ENCODE results near the gene SRP14.

The SRP14 gene

DNA sequence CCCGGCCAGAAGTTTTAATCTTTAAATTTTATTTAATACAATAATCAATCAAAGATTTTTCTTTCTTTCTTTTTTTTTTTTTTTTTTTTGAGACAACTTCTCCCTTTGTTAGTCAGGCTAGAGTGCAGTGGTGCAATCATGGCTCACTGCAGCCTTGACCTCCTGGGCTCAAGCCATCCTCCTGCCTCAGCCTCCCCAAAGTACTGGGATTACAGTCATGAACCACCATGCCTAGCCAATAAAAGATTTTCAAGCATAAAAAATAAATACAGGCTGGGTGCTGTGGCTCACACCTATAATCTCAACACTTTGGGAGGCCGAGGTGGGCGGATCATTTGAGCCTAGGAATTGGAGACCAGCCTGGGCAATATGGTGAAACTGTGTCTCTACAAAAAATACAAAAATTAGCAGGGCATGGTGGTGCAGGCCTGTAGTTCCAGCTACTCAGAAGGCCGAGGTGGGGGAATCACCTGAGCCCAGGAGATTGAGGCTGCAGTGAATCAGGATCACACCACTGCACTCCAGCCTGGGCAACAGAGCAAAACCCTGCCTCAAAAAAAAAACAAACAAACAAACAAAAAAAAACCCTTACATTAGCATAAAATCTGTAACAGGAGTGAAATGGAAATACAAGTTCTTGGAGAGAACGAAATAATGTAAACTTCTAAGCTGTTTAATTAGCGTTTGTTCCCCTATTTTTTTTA, 29.1 kb upstream of the SRP14 start:
- DNase-seq = no peak

DNA sequence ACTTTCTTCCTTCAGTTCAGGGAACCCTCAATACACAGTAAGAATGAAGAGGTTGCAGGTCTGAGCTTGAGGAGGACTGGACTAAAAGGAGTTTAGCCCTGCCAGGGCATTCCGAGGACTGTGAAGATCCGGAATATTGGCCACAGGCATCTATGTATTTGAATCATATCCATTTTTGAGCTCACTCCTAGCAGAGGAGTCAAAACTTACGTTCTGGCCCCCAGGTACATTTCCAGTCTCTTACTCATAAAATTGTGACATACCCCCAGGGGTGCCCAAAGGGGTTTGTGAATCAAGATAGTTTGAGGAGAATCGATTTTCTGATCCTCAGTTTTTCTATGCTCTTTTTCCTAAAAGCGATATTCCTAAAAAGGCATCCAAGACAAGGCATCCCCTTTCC, 27.6 kb upstream of the SRP14 start:
- no peak for DNase-seq

- no peak for DNase-seq
Measured at GRCh38 chr15:40065166-40065565, 26.2 kb upstream of the SRP14 start.

DNA sequence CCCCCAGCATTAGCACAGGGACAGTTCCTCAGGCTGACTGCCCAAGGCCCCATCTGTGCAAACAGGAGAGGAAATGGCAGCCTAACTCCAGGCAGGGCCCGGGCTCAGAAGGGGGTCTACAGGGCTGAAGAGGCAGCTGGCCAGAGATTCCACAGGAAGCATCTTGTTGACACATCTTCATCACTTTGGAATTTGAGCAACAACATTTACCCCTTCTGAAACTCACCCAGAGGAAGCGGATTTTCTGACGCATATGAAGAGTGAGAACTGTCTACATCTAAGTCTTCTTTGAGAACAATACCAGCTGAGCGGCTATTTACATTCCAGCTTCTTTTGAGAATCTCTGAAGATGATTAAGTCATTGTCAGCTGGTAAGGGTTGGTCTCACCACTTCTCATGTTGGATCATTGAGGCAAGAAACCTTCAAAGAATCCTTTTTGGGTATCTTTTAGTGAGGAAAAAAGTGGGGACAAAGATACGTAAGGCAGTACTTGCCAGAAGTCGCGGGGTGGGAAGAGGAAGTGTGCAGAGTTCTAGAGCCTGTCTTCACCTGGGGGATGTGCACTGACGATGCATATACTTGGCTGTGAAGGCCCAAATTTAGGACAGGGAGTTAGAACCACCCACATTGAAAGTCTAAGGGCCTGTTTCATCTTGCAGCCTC, 25.4 kb upstream of the SRP14 start:
- peak in 1 of 5 donors; percentile 54 for DNase-seq

- no peak for DNase-seq
Measured at GRCh38 chr15:40063563-40064011, 24.6 kb upstream of the SRP14 start.

DNA sequence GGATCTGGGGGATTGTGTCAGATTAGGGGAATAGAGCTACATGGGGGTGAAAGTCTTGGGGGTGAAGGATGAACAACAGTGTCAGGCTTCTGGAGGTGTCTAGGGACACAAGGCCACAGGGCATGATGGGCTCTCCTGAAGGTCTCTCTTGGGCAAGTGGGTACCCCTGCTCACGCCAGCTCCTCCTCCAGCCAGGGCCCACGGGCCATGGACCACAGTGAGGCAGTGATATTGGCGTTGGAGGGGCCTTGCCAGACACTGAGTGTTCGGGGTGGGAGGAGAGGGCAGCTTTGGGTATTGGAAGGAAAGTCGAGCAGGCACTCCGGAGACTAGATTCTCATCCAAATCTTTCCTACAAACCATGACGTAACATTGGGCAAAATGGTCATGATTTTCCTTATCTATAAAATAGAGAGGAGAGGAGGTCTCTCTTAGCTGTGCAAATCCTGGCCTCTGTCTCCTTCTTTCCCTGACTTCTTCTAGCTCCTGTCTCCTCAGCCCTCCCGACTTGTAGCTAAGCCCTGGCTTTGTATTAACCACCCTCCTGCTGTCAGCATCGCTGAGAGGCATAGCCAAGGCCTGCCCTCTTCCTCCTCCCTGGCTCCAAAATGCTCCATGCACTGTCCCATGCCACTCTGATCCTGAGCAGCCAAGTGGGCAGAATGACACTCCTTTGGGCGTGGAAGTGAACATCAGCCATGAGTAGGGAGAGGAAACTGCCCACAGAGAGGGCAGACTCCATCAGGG, 24.0 kb upstream of the SRP14 start:
- no peak for DNase-seq

GRCh38 chr15:40061212-40061901, 22.4 kb upstream of the SRP14 start:
- peak in 1 of 5 donors; percentile 72 for DNase-seq

GRCh38 chr15:40060236-40060961, 21.4 kb upstream of the SRP14 start:
- DNase-seq = no peak

- no peak for DNase-seq
Measured at GRCh38 chr15:40059821-40060220, 20.8 kb upstream of the SRP14 start.

DNA sequence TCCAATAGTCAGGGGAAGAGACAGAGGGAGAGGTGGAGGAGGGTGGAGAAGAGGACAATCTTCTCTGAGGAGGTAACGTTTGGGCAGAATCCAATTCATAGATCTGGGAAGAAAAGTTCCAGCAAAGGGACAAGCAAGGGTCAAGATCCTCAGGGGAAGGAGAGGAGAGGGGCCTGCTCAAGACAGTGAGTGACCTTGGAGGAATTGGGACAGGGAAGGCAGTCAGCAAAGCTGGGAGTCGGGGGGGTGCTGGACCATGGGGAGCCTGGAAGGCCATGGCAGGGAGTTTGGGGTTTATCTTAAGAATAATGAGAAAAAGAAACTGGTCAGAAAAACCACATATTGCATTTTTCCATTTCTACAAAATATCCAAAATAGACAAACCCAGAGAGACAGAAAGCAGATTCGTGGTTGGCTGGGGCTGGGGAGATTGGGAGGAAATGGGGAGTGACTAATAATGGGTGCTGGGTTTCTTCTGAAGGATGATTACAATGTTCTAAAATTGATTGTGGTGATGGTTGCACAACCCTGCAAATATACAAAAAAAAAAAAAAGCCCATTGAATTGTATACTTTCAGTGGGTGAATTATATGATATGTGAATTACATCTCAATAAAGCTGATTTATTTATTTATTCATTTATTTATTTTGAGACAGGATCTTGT, 19.6 kb upstream of the SRP14 start:
- DNase-seq = no peak

DNA sequence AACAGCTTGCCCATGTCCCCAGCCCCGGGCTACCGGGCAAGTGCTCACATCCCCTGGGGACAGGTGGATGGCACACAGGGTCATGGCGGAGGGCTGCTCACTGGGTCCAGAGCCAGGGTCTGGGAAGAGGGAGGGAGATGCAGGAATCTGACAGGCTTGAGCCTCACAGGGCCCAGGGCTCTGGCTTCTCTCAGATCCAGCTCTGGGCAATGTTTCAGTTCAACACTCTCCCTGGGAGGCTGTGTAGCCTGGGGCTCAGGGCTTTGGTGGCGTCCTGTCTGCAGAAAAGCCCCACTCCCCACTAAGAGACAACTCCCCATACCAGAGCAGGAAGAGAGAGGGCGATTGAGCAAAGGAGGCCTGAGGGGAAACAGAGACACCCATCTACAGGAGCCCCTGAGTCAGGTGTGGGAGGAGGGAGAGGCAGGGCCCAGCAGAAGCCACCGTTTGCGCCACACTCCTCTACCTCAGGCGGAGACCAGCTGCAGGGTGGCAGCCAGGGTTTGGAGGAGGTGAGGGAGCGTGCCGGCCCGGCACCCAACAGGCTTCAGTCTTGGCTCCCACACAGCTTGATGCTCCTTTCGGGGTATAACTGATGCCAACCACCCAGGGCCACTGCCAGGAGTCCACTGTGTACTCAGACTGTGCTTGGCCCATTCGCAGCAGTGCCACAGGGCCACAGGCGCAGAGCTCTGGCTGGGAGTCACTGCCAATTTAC, 16.8 kb upstream of the SRP14 start:
- no peak for DNase-seq

DNA sequence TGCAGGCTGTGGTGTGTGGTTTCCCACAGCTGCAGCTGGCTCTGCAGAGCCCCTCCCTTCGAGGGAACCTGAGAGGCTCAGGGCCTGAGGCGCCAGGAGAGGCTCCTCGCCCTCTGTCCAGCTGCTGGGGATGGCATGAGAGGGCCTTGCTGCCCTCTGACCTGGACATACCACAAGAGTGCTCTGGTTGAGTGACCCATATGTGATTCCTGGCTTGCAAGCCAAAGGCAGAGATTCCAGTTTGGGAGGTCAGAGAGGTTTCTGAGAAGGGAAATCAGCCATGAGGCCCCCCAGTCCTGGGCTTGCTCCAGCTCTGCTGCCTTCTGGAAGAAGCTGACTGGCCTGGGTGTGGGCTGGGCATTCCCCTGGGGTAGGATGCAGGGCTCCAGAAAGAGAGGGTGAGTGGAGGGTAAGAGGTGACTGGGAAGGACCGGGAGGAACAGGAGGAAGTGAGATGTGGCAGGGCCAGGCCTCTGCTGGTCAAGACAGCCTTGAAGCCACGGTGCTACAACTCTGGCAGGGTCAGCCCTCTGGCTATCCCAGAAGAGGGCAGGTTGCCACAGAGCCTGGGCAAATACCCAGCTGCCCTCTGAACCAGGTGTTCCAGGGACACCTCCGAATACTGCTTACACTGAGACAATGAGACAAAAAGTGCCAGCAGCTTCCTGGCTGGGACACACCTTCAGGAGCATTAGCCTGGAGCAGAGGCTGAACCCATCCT, 16.0 kb upstream of the SRP14 start:
- DNase-seq = peak in 1 of 5 donors; percentile 46

GRCh38 chr15:40054605-40054854, 15.5 kb upstream of the SRP14 start:
- DNase-seq = no peak

DNA sequence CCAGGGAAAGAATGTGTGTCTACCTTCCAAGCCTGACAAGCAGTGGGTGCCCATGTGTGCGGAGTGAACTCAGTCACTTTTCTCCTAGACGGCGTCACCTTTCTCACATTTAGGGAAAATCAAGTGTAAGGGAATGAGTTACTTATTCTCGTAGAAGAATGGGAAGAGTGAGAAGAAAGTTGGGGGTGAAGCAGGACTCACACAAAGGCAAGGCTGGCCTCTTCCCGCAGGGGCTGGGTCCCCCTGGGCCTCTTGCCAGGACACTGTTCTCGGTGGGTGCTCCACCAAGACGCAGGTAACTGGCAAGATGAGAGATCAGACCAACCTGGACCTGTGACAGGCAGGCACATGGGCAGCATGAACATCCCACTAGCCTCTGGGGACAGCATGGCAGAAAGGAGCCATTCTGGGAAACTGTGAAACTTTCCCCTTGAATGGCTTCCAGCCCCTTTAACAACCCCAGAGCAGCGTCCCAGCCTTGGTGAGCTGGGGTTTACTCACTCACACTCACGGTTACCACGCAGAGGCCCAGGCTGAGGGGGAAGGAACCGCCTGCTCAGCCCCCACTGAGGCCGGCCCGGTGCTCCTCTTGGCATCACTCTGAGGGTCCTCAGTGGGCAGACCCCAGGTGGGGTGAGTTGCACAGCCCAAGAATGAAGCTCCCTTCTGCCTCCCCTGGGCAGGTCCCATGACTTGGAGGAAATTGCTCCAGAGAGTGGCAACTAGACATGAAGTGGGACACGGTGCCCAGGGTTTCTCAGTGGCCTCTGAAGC, 15.0 kb upstream of the SRP14 start:
- no peak for DNase-seq

DNA sequence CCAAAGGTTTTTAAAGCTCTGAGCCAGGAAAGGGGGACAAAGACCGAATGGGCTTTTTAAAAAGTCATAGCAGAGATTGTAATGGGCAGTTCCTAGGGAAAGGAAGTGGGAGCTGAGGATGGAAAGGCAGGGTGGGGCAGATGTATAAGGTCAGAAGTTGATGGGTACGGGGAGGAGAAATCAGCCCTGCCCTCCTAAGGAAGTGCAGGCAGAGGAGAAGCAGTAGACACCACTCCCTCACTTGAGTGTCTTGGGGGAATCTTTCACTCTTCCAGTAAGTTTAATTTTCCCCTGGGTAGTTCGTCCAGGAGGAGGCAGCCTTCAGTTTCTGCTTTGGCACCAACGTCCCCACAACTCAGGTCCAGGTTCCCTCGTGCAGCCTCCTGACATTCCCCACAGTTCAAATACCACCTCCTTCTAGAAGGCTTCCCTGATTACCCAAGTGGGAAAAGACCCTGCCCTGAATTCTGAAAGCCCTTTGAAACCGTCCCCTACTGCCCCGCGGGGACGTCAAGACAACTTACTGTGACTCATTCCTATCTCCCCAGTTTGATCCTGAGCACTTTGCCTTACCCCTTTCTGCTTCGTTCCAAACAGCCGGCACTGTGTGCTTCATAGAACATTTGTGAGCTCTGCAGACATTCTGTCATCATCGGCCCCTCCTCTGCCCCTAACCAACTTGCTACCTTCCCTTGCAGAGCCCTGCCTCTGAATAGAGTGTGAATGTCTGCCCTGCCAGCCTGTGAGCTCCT, 14.3 kb upstream of the SRP14 start:
- no peak for DNase-seq

- DNase-seq = no peak
Measured at GRCh38 chr15:40052604-40053003, 13.6 kb upstream of the SRP14 start.

DNA sequence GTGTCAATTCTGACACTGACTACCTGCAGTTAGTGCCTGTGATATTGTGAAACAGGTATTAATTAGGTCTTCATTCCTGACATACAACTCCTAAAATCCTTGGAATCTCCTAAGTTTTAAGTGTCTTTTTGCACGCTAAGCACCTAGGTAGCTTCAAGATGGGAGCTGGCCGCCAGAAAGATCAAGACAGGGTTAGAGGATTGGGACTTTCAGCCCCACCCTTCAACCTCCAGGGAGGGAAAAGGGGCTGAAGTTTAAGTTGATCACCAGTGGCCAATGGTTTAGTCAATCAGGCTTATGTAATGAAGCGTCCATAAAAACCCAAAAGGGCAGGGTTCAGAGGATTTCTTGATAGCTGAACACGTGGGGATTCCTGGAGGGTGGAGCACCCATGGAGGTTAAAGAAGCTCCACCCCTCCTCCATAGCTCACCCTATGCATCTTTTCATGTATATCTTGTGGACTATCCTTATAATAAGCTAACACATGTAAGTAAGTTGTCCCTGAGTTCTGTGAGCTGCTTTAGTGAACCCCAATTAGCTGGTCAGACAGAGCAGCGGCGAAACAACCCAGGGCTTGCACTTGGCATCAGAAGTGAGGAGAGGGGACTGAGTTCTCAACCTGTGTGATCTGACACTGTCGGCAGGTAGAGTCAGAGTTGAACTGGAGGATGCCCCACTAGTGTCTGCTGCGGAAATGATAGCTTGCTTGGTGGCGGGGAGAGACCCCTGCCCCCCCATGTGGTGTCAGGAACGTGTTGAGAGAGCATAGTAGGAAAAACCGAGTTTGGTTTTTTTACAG, 12.8 kb upstream of the SRP14 start:
- no peak for DNase-seq

DNA sequence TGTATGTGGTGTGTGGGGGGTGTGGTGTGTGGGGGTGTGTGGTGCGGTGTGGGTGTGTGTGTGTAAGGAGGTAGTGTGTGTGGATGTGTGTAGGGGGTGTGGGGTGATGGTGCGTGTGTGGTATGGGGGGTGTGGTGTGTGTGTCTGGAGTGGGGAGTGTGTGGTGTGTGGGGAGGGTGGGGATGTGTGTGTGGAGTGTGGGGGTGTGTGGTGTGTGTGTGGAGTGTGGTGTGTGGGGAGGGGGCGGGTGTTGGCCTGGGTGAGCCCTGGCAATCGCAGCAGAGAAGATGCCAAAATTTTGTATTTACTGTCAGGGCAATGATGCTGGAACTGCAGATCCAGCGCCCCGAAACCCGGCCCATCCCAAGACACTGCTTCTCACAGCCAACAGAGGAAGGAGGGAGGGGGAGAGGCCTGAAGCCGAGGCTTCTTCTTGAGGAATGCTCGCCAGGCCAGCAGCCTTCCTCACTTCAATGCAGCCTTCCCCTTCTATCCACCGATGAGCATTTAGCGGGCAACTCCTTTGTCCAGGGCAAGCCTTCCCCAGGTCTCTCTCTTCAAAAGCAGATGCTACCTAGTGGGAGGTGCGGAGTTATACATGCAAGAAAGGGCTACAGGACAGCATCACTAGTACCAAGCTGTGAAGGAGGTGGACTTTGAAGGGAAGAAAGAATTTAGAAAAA, 11.9 kb upstream of the SRP14 start:
- no peak for DNase-seq

All from T-helper 1 cell (primary cell).